GF-D8 (cell line): Measurements from ENCODE around the gene CCL20.
"Not testable (repeated sequence)": the region's sequence is repeated elsewhere in the genome, so short reads cannot be mapped to it uniquely, and the experiment has no call there.

Source experiments
- DNase-seq: peaks from one replicate; lab custom pipeline; 2025; lab: John Stamatoyannopoulos, UW

The CCL20 gene

DNA sequence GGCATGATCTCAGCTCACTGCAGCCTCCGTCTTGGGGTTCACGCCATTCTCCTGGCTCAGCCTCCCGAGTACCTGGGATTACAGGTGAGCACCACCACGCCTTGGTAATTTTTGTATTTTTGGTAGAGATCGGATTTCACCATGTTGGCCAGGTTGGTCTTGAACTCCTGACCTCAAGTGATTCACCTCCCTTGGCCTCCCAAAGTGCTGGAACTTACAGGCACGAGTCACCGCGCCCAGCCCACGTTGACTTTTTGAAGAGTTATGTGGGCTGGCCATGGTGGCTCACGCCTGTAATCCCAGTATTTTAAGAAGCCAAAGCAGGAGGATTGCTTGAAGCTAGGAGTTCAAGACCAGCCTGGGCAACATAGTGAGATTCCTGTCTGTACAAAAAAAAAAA, 20.8 kb downstream of the CCL20 start:
- DNase-seq, result no peak

DNA sequence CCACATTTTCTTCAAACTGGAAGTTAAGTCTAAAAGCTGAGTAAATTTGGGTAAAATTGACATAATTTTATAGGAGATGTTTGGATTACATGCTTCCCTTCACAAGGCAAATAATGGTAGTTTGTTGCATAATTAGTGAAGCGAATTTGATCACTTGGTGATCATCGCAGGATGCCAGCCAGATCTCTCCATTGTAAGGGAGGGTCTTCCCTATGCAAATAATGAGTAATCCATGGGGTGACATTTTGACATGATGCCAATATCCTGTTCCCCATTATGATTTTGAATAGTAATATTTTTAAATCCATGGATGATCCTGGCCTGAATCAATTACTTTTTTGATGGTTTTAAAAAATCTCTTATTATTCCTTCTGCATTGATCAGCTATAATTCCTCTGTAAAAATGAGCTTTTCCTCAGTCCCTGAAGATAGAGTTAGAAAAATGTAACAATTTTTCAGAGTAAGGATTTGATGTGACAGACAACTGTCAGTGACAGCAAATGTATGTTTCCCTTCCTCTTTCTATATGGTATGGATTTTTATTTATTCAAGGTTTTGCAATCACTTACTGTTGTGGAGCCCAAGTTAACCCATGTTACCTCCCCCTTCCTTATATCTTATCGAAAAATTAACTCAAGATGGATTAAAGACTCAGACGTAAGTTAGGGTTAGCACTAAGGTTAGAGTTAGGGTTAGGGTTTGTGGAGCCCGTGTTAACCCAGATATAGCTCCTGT, 21.4 kb downstream of the CCL20 start:
- no peak for DNase-seq

DNA sequence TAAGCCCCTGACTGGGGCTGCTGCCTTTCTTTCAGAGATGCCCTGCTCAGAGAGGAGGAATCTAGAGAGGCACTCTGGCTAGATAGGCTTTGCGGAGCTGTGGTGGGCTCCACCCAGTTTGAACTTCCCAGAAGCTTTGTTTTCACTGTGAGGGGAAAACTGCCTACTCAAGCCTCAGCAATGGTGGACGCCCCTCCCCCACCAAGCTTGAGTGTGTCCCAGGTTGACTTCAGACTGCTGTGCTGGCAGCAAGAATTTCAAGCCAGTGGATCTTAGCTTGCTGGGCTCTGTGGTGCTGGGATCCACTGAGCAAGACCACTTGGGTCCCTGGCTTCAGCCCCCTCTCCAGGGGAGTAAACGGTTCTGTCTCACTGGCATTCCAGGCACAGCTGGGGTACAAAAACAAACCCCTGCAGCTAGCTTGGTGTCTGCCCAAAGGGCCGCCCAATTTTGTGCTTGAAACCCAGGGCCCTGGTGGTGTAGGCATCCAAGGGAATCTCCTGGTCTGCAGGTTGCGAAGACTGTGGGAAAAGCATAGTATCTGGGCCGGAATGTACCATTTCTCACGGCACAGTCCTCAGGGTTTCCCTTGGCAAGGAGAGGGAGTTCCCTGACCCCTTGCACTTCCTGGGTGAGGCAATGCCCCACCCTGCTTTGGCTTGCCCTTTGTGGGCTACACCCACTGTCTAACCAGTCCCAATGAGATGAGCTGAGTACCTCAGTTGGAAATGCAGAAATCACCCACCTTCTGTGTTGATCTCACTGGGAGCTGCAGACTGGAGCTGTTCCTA, 25.9 kb downstream of the CCL20 start:
- DNase-seq, result not testable (repeated sequence)

DNA sequence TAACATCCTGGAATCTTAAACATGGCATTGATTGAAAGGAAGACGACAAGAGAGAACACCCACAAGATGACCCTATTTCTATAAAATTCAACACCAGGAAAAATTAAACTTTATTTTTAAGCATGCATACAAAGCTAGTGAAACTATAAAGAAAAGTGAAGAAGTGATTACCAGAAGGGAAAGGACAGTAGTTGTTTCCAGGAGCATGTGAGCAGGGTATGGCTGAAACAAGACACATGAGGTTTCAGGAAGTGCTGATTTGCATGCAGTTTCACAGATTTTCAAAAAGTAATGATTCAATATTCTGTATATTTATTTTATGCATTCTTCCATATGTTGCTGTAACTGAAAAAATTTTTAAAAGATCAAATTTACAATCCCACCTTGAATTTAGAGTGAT, 33.2 kb downstream of the CCL20 start:
- DNase-seq, result no peak

DNA sequence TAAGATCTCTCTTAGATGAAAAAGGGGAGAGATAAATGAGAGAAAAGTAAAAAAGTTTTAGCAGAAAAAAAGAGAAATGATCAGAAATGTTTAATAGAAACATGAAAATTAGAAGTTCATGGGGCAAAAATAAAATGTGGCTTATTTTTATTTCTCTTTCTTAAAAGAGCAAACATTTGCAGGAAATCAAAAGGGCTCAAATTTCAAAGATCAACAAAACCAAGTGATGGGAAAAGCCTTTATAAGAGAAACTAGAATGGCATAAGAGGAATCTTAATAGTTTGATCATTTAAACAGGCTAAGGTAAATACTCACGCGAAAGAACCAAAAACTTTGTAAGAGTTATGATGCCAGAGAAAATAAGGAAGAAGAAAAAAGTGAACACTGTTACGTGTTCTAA, 34.5 kb downstream of the CCL20 start:
- no peak for DNase-seq

DNA sequence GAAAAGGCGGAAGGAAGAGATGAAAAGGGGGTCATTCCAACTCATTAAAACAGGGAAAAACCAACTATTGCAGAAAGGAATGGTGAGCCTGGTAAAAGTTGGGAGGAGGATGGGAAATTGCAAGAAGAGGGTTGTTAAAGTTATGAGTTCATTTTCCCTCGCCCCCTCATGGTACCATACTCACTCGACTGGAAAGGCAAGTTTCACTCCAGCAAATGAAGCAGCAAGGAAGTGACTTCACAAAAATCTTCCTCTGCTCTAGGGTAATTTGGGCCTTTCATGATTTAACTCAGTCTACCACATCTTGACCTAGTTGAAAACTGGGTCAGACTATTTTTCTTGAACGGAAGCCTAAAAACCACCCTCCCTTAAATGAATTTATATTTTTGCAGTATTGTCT, 34.9 kb downstream of the CCL20 start:
- DNase-seq, result no peak

DNA sequence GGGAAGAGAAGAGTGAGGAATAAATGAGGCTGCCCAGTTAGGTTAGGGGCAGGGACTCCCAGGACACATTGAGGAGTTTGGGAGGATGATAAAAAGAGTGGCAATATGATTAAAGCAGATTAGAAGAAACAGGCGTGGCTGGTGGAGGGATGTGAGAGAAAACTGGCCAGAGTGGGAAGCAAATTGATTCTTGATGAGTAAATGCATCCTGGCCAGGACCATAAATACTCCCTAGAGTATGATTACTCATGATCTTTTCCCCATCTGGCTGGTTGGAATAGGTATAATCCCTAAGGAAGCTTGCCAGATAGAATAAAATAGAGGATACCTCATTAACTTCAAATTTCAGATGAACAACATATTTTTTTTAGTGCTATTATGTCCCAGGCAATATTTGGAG, 36.3 kb downstream of the CCL20 start:
- DNase-seq, result no peak

DNA sequence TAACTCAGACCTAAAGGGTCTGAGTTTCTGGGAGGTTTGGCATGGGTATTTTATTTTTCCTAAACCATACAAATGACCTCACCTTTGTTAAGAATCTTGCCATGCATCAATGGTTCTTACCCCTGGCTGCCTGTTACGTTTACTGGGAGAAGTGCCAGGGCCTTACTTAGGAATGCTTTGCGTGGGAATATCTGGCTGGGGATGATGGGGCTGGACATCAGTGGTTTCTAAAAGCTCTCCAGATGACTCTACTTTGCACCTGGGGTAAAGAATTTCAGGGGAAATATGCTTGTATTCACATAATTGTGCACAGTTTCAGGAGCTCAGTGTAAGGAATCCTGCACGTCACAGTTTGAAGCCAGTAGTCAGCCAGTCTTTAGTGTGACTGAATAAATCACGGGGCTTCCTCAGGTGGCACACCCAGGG, 39.6 kb downstream of the CCL20 start:
- DNase-seq, result no peak

DNA sequence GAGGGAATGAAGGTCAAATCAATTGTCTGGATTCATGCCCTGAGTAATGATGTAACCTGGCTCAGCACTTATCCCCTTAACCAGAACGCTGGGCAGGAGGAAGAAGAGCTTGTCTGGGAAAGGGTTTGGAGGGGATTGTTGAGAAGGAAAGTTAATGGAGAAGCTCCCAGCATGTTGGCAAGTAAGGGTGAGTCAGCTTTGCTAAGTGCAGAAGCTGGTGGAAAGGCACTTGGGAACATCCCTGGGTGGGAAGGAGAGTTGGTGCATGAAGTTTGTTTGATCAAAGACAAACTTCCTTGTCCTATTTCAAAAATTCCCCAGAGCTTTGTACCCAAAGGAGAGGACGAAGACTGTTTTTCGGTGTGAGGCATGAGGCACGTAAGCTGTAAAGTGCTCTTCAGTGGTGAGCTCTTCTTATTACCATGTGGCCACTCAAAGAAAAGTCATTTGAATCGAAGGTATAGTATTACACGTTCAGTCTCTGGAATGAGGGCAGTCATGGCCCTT, 40.2 kb downstream of the CCL20 start:
- no peak for DNase-seq

DNA sequence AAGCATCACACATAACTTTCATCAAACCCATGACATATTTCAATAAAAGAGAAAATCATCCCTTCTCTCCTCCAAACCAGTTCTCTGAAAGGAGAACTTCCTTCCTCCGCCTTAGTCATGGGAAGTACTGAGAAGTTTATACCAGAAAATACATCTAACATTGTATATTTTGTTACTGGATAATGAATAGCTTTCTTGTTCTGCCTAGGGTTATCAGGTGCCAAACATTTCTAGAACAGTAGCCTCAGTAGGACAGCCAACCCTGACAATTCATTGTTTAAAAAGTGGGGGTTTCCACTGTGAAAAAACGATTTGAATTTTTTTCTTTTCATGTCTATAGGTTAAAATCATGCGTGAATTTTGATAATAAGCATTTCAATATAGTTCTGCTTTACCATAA, 41.8 kb downstream of the CCL20 start:
- no peak for DNase-seq

DNA sequence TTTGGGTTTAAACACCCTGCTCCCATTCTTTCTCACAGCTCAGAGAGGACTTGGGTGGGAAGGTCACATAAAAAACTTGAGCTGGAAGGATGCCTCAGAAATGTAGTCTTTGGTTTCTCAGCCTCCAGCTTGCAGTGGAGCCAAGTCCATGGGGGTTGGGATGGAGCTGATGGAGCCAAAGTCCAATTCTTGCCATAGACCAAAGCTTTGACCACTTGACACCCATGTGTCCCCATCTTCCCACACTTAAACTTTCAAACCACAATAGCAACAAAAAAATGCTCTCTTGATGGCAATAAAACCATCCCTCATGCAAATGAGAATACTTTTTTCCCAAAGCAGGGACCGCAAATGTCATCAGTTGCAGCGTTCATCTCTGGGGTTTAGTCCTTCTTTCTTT, 43.1 kb downstream of the CCL20 start:
- no peak for DNase-seq

DNA sequence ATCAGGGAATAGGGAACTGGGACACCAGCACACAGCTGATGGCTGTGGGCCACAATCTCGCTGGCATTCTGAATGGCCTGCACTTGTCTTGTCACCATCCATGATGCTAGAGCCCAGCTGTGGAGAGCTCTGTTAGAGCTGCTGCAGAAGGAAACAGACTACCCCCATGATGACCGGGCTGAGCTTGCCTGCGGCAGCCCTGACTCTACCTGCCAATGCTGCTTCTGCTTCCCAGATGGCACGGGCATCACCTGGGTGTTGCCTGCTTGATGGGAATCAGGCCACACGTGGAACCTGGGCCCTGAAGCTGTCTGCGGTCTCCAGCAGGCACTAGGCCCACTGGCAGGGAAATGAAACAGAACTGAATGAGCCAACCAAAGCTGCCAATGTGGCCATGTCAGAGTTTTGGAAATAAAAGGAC, 46.6 kb downstream of the CCL20 start:
- no peak for DNase-seq

DNA sequence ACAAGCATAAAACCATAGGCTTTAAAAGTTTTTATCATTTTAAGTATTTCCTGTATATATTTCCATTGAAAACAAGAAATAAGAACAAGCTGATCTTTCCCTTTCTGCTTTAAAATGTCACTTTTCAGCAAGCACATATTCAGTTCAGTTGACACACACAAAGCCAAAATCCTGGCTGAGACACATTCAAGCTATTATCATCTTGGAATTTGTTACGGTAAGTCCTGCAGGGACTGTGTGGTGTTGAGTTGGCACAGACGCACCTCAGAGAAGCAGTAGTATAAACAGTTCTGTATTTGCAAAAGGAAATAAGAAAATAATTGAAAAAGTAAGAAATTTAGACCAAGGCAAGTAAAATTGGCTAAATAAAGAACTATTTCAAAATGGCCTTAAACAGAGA, 47.4 kb downstream of the CCL20 start:
- DNase-seq, result no peak

DNA sequence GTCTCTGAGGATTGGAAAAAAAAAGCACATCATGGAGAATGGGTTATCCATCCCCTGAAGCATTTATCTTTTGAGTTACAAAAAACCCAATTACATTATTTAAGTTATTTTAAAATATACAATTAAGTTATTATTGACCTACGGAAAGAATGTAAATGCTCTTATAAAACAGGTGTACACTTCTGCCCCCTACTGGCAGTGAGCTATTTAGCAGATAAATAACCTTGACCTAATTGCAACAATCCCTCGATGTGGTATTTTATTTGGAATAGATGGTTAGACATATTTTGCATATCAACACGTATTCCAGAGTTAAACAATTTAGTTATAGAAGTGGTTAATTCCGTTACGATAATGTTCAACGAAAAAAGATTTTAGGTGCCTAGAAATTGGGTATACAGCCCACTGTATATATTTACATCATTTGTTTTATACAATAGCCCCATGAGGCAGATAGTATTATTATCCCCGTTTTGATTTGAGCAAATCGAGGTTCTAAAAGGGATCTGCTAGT, 48.6 kb downstream of the CCL20 start:
- DNase-seq, result no peak

DNA sequence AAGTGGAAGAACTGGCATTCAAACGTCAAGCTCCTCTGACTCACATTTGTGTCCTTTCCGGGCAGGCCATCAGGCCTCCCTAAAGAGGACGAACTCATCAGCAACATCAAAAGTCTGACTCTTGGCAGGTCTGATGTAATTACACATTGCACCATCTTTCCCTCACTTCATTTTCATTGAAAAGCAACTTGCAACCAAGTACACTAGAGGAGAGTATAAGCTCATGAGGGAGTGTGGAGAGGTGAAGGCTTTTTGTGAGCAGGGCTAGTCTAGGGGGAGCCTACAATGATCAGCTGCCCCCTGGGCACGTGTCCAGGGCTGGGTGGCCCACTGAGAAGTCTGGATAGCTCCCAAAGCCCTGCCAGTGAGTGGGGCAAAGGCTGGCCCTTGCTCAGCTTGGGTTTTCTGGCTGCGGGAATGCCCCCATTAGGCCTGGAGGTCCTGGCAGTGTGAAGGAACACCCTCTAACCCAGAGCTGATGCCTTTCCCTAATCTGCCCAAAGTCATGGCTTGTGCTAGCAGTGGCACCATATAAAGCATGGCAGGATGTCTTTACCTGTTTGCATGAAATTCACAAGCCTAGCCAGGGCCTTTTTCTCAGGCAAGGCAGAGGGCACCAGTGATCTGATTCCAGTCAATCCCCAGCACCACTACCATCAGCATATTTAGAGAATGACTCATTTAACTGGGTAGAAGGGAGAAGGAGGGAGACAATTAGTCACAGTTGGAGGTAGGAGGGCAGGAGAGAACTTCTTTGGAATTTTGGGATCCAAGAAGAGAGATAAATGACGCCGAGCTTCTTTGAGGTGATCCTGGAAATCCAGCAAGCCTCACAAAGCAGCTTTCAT, 49.3 kb downstream of the CCL20 start:
- no peak for DNase-seq

DNA sequence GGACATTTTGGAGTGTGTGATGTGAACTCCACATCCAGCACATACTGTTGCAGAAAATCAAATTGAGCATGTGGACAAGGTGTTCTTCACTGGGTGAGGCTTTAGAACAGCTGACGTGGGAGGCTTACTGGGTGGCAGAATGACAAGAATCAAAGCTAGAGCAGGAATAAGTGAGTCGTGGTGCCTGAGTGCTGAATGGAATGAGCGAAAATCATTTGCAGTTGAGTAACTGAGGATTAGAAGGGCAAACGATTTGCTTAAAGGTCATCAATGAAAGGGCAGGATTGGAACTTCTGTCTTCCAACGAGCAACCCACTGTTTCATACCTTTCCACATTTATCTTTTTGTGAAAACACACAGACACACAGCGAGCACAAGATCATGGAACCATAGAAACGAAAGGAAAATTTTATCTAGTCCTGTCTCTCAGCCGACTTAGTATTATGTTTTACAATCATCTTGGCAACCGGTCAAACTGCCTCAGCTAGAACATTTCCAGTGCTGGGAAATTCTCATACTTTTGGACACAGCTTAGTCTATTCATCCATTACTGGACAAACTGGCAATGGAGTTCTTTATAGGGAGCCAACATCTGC, 50.6 kb downstream of the CCL20 start:
- no peak for DNase-seq

DNA sequence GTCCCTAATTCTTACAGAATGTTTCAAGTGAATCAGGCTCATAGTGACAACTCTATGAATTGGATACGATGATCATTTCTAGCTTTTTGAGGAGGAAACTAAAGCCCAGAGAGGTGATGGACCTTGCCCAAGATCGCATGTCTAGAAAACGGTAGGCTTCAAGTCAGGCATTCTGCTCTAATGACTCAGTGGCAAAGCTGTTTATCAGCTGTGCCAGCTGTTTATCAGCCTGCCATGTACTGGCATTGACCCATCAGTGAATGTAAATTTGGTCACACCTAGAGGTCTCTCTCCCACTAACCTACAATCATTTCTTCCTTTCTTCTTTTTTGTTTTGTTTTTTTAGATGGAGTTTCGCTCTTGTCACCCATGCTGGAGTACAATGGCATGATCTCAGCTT, 51.6 kb downstream of the CCL20 start:
- no peak for DNase-seq
